Neural progenitor cell (in vitro differentiated cells): ENCODE results near the gene NAALAD2. TPM values are rescaled to one million over a fixed set of nuclear protein-coding genes. Genes with fewer than 3 reads are reported as not detected.

ENCODE experiments used
- DNase-seq: peaks from one replicate; pipeline ENCODE4 v3.0.0-alpha.2; 2016; ENCODE audit warnings: low spot score
- H2AFZ ChIP-seq: fragments of 200-600 bp; sonication (generic); replicated peaks from 2 replicates; pipeline ENCODE4 v1.6.1; 2016; ENCODE audit warnings: antibody characterized with exemption
- H3F3A ChIP-seq: fragments of 200-600 bp; sonication (generic); 2 replicates; pipeline ENCODE4 v1.6.1; 2016; ENCODE audit warnings: antibody characterized with exemption, low read depth
- H3K27ac ChIP-seq: fragments of 200-600 bp; sonication (generic); 2 replicates; pipeline ENCODE4 v1.5.1; 2016; ENCODE audit warnings: mild to moderate bottlenecking
- H3K27me3 ChIP-seq: fragments of 200-600 bp; sonication (generic); 2 replicates; pipeline ENCODE4 v1.6.1; 2016; ENCODE audit warnings: mild to moderate bottlenecking, moderate library complexity
- H3K36me3 ChIP-seq: fragments of 200-600 bp; sonication (generic); 2 replicates; pipeline ENCODE4 v1.5.1; 2016
- H3K4me1 ChIP-seq: fragments of 200-600 bp; sonication (generic); 2 replicates; pipeline ENCODE4 v1.6.1; 2016; ENCODE audit warnings: mixed run types
- H3K4me2 ChIP-seq: fragments of 200-600 bp; sonication (generic); 2 replicates; pipeline ENCODE4 v1.6.1; 2016
- H3K4me3 ChIP-seq: fragments of 200-600 bp; sonication (generic); 2 replicates; pipeline ENCODE4 v1.5.1; 2016
- H3K79me2 ChIP-seq: fragments of 200-600 bp; sonication (generic); 2 replicates; pipeline ENCODE4 v1.6.1; 2016; ENCODE audit warnings: low read depth
- H3K9ac ChIP-seq: fragments of 200-600 bp; sonication (generic); 2 replicates; pipeline ENCODE4 v1.6.1; 2016
- H3K9me3 ChIP-seq: fragments of 200-600 bp; sonication (generic); 2 replicates; pipeline ENCODE4 v1.5.1; 2016; ENCODE audit warnings: low read depth
- H4K20me1 ChIP-seq: fragments of 200-600 bp; sonication (generic); 2 replicates; pipeline ENCODE4 v1.6.1; 2016; ENCODE audit warnings: low read depth
- H3K27ac Mint-ChIP-seq: 3 replicates; pipeline ENCODE4 v1.8.0; 2021; ENCODE audit warnings: mixed read lengths
- H3K27me3 Mint-ChIP-seq: 2 replicates; pipeline ENCODE4 v1.8.0; 2022; ENCODE audit warnings: low read depth, mild to moderate bottlenecking, inconsistent platforms, moderate library complexity, mixed read lengths; ENCODE audit not compliant: insufficient read depth
- H3K36me3 Mint-ChIP-seq: 3 replicates; pipeline ENCODE4 v1.8.0; 2021; ENCODE audit warnings: mixed read lengths
- H3K4me1 Mint-ChIP-seq: 3 replicates; pipeline ENCODE4 v1.8.0; 2021; ENCODE audit warnings: mixed read lengths
- H3K4me3 Mint-ChIP-seq: 3 replicates; pipeline ENCODE4 v1.8.0; 2021; ENCODE audit warnings: mild to moderate bottlenecking, moderate library complexity, mixed read lengths
- H3K9me3 Mint-ChIP-seq: 3 replicates; pipeline ENCODE4 v1.8.0; 2020; ENCODE audit warnings: mixed read lengths
- EZH2 ChIP-seq: fragments of 200-600 bp; sonication (generic); IDR thresholded peaks from 2 replicates; pipeline ENCODE4 v1.6.1; 2017; ENCODE audit warnings: antibody characterized with exemption, mild to moderate bottlenecking, moderate library complexity
- EZH2phosphoT487 ChIP-seq: fragments of 200-600 bp; sonication (generic); IDR thresholded peaks from 2 replicates; pipeline ENCODE4 v1.6.1; 2017; ENCODE audit warnings: antibody characterized with exemption
- total RNA-seq: library from RNA; depleted of rRNA; stranded (reverse); fragments of >200 nt; gene quantifications from 2 replicates; pipeline ENCODE4 v1.2.3, GENCODE V29; 2015; ENCODE audit warnings: low replicate concordance
- TF ChIP-seq, protein P1 (sequence below): fragments of 200-600 bp; sonication (generic); IDR thresholded peaks from 2 replicates; pipeline ENCODE4 v1.5.1; 2017; ENCODE audit warnings: antibody characterized with exemption, mild to moderate bottlenecking

NAALAD2 gene
- total RNA-seq, 1 donor from 2014 or later, result 67.1 TPM

DNA sequence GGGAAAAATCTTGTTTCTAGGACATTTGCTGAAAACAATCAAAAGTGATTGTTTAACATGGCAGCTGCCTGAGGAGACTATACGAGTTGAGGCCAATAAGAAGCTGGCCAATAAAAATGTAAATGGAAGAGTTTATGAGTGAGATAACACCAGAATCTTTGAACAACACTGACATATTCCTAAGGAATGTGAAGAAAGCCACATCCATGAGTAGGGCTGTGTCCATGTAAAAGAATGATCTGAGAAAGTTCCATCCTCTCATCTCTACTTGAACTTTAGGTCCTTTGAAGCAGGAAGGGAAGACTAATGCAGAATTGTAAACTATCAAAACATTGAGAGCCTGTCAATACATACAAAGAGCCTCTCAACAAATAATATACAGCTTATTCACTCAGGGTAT is 95.3 kb downstream of the NAALAD2 start:
- Histone ChIP-seq H3K27me3 (no peaks in the 10 kb centered on the region), H3K4me3 (no peak overlapping the region), H3K9me3 (no peaks in the 10 kb centered on the region), H3K79me2 (no peaks in the 10 kb centered on the region), H4K20me1 (no peaks in the 10 kb centered on the region), H3K27ac (no peak overlapping the region), H3K4me1 (peaks cover 6% of the 10 kb centered on the region), H2AFZ (no peak overlapping the region), H3K36me3 (no peaks in the 10 kb centered on the region), H3F3A (no peaks in the 10 kb centered on the region), H3K4me2 (no peak overlapping the region), H3K9ac (no peak overlapping the region)
- DNase-seq, result no peak
- no peak overlapping the region for H3K4me3 Mint-ChIP-seq
- TF ChIP-seq, protein P1, sequence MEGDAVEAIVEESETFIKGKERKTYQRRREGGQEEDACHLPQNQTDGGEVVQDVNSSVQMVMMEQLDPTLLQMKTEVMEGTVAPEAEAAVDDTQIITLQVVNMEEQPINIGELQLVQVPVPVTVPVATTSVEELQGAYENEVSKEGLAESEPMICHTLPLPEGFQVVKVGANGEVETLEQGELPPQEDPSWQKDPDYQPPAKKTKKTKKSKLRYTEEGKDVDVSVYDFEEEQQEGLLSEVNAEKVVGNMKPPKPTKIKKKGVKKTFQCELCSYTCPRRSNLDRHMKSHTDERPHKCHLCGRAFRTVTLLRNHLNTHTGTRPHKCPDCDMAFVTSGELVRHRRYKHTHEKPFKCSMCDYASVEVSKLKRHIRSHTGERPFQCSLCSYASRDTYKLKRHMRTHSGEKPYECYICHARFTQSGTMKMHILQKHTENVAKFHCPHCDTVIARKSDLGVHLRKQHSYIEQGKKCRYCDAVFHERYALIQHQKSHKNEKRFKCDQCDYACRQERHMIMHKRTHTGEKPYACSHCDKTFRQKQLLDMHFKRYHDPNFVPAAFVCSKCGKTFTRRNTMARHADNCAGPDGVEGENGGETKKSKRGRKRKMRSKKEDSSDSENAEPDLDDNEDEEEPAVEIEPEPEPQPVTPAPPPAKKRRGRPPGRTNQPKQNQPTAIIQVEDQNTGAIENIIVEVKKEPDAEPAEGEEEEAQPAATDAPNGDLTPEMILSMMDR, result no peak
- TF ChIP-seq EZH2 (no peak), EZH2phosphoT487 (no peak)
- H3K36me3 Mint-ChIP-seq, result no peaks in the 10 kb centered on the region
- H3K9me3 Mint-ChIP-seq, result peaks cover 2% of the 10 kb centered on the region
- no peak overlapping the region for H3K27ac Mint-ChIP-seq
- H3K27me3 Mint-ChIP-seq, result peaks cover 2% of the 10 kb centered on the region
- H3K4me1 Mint-ChIP-seq, result no peaks in the 10 kb centered on the region

- no peaks in the 10 kb centered on the region for H3K9me3 ChIP-seq
- H2AFZ ChIP-seq, result no peak overlapping the region
- Mint-ChIP-seq H3K27me3 (no peaks in the 10 kb centered on the region), H3K36me3 (no peaks in the 10 kb centered on the region), H3K9me3 (peaks cover 2% of the 10 kb centered on the region), H3K27ac (no peak overlapping the region), H3K4me1 (peaks cover 2% of the 10 kb centered on the region), H3K4me3 (no peak overlapping the region)
- H3F3A ChIP-seq, result no peaks in the 10 kb centered on the region
- H3K27ac ChIP-seq, result no peak overlapping the region
- H3K4me2 ChIP-seq, result no peak overlapping the region
- H3K79me2 ChIP-seq, result no peaks in the 10 kb centered on the region
- TF ChIP-seq, protein P1, result no peak
- TF ChIP-seq EZH2phosphoT487, result no peak
- TF ChIP-seq EZH2, result no peak
- no peak overlapping the region for H3K9ac ChIP-seq
- DNase-seq, result no peak
- H3K4me3 ChIP-seq, result no peak overlapping the region
- no peaks in the 10 kb centered on the region for H3K36me3 ChIP-seq
- no peaks in the 10 kb centered on the region for H4K20me1 ChIP-seq
- H3K4me1 ChIP-seq, result peaks cover 10% of the 10 kb centered on the region
- no peaks in the 10 kb centered on the region for H3K27me3 ChIP-seq
Observed at GRCh38 chr11:90234977-90235376, 100.5 kb downstream of the NAALAD2 start.

- Histone ChIP-seq H3K9me3 (no peaks in the 10 kb centered on the region), H3K4me2 (no peak overlapping the region), H4K20me1 (no peaks in the 10 kb centered on the region), H3K36me3 (no peaks in the 10 kb centered on the region), H2AFZ (no peak overlapping the region), H3F3A (no peaks in the 10 kb centered on the region), H3K79me2 (no peaks in the 10 kb centered on the region), H3K27me3 (no peaks in the 10 kb centered on the region), H3K4me1 (peaks cover 12% of the 10 kb centered on the region), H3K9ac (no peak overlapping the region), H3K27ac (no peak overlapping the region), H3K4me3 (no peak overlapping the region)
- Mint-ChIP-seq H3K27ac (no peak overlapping the region), H3K9me3 (no peaks in the 10 kb centered on the region), H3K36me3 (no peaks in the 10 kb centered on the region), H3K4me3 (no peak overlapping the region), H3K4me1 (peaks cover 3% of the 10 kb centered on the region), H3K27me3 (no peaks in the 10 kb centered on the region)
- TF ChIP-seq EZH2 (no peak), EZH2phosphoT487 (no peak)
- TF ChIP-seq, protein P1, result no peak
- no peak for DNase-seq
Observed at GRCh38 chr11:90235526-90235925, 101.1 kb downstream of the NAALAD2 start.
